ENCODE results near the gene PGBD1.

DNA sequence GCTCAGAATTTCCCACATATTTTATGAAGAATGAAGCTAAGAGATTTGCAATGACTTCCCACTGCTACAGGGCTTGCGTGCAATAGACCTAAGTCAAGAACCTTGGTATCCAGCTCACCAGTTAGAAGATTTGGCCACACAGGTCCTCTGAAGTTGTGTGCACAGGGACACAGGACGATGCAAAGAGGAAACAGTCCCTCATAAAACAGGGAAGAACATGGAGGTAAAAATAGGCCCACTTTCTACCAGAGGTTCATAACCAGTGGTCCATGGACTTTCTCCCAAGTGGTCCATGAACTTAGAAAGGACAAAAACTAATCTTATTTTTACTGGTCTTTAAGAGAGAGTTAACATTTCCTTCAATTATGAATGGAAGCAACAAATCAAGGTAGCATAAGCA, 30.6 kb upstream of the PGBD1 start:
- TF ChIP-seq CTCF (conservative IDR thresholded peaks at IDR 0.05) (no peak), ZFX (IDR thresholded peaks at IDR 0.05) (no peak)
